HL-60/S4 treated with retinoic acid at 250 ng/mL for 4 days and 3 days (cell line): ENCODE data around the gene KARS1.
"Not testable (repeated sequence)": the region's sequence is repeated elsewhere in the genome, so short reads cannot be mapped to it uniquely, and the experiment has no call there.

Source experiments
- in situ Hi-C: fragments of 300-500 bp; cut with MboI; formaldehyde crosslinking; loops from 2 replicates; pipeline ENCODE4 v1.7.0; 2022; ENCODE audit warnings: low sequenced_read_pairs

KARS1 gene

GRCh38 chr16:75626806-75627205, 20.7 kb downstream of the KARS1 start:
- in situ Hi-C loops, result no loop called here

GRCh38 chr16:75624921-75625334, 22.5 kb downstream of the KARS1 start:
- in situ Hi-C loops, result no loop called here

DNA sequence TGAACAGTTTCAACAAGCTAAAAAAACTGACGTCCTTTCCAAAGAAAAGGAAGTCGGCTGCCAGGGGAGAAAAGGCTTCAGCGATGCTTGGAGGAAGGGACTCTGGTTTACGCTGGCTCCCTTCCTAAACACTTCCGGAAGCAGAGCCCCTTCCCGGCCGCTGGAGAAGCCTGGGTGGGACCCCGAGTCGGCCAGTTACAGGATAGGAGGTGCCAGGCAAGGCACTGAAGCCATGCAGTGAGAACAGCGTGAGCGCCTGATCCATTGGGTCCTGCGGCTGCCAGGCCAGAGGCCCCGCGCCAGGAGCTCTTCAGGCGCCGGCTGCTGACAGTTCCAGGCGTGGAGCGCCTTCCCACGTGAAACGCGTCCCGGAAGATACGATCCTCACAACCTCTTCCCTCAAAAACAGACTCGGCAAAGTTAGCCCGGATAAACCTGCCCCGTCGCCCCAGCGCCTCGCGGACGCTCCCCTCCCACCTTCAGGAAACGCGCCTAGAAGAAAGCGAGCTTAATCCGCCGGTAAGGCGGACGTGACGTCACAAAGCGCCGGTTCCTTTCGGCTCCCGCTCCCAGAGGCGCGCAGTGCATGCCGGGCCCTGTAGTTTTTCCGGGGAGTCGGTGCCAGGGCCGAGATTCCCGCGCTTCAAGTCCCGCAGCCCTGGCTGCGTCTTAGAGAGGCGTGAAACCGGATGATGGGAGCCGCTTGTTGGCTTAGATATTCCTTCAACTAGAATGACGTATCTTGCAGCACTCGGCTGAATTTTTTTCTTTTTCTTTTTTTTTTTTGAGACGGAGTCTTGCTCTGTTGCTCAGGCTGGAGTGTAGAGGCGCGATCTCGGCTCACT, 24.5 kb downstream of the KARS1 start, which contains the start of gene ADAT1:
Gene ADAT1, minus strand, starts transcription at position 521 of the 845 bp plus-strand sequence. CDS start 2,482 bp downstream, outside the sequence.
- in situ Hi-C loops, result no loop called here

DNA sequence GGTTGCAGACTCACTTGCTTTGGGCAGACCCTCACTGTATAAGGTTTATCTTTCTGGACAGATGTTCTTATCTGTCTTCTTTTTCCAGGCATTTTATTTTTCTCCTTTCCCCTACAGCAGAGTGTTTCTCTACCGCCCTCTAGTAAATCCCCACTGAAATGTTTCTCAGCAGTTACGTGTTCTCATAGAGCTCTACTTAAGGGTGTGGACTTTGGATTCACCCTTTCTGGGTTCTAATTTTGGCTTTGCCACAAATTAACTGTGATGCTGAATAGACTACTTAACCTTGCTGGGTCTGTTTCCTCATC, 26.3 kb downstream of the KARS1 start:
- in situ Hi-C loops, result no loop called here

DNA sequence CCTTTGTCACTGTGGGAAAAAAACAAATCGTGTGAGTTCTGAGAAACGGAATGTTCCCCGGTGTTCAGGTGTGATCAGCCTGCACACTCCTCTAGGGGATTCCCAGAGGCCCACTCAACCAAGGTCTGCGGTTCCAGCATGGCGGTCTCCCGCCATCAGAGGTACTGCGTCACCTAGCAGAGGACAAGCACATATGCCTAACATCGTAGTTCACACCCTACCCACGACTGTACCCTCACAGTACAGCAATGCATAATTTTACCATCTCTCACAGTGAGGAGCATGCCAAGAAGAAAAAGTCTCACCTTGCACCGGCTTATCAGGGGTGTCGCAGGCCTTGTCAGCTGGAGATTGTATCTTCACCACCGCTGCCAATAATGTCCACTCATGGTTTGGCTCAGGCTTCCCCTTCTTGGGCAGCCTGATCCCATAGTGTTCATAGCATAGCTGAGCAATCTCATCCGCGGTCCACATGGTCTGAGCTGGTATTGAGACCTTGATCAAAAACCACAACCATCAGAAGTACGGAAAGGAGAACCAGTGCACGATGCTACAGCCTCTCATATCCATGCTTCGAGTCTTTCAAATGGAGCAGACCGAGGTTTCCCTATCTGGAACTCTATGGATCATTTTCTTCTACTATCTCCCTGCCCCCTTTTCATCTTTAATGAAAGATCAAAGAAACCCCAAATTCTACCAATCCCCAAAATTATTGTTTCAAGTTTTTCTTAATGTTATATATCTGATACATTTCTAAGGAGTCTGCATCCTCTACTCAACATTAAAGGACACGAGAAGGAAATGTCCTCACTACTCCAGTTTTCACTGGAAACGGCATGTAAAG, 26.9 kb downstream of the KARS1 start:
- in situ Hi-C loops, result no loop called here

GRCh38 chr16:75618780-75619179, 28.7 kb downstream of the KARS1 start:
- in situ Hi-C loops, result no loop called here

- in situ Hi-C loops, result no loop called here
Observed at GRCh38 chr16:75617121-75617520, 30.3 kb downstream of the KARS1 start.

GRCh38 chr16:75616521-75617010, 30.9 kb downstream of the KARS1 start:
- in situ Hi-C loops, result no loop called here

DNA sequence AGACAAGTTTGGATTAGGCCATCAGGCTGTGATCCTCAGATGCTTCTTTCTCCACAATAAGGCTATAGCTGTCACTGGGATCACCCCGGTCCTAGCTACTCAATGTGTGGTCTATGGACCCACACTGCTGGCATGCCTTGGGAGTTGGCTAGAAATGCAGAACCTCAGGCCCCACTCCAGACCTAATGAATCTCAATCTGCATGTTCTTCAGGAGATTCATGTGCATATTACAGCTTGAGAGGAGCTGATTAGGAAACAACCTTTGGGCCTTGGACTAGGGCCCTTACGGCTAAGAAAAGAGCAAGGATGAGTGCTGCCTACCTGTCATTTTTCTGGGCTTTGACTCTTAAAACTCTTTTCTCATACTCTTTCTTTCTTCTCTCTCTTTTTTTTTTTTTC, 31.8 kb downstream of the KARS1 start:
- in situ Hi-C loops, result no loop called here

DNA sequence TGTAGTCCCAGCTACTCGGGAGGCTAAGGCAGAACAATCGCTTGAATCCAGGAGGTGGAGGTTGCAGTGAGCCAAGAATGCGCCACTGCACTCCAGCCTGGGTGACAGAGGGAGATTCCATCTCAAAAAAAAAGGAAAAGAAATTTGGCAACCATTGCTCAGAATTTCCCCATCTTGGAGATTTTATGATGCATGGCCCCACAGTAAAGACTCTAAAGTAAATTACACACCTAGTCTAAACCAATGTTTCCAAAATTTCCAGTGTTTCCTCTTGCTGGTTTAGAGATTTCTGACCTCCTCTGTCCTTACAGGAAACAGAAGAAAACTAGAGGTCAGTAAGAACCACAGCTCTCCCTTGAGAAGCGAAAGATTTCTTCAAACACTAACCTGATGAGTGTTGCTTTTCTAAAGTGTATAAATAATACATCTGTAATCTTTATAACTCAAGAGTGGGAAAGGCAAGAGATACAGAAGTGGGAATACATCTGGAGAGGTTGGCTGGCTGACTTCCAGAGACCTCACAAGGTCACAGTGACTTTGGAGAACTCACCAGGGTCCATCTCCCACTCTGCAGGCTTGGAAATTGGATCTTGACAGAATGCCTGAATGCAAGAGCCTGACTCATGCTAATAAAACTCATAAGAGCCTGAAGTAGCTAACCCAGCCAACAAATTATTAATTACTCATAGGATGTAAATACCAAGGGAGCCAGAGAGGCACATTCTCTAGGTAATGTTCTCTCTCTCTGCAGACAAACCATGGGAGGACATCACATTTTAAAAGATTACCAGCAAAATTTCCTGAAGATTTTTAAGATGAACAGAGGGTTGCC, 33.2 kb downstream of the KARS1 start:
- in situ Hi-C loops, result no loop called here

DNA sequence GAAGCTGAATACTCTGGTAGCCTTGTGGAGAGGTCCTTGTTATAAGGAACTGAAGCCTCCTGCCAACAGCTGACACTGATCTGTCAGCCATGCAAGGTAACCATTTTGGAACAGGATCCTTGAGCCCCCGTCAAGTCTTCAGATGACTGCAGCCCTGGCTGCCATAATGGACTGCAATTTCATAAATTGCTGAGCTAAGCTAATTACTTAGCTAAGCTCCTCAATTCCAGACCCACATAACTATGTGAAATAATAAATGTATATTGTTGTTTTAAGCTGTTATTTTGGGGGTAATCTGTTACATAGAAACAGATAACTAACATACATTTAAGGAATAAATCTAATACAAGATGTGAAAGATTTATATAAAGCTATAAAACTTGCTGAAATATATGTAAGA, 41.0 kb downstream of the KARS1 start:
- in situ Hi-C loops, result no loop called here

- in situ Hi-C loops, result no loop called here
Observed at GRCh38 chr16:75603241-75603640, 44.2 kb downstream of the KARS1 start.

GRCh38 chr16:75599452-75600277, 47.8 kb downstream of the KARS1 start:
- in situ Hi-C loops, result no loop called here

- in situ Hi-C loops, result no loop called here
Observed at GRCh38 chr16:75593825-75594820, 53.3 kb downstream of the KARS1 start.

GRCh38 chr16:75593308-75593707, 54.2 kb downstream of the KARS1 start:
- in situ Hi-C loops, result no loop called here

DNA sequence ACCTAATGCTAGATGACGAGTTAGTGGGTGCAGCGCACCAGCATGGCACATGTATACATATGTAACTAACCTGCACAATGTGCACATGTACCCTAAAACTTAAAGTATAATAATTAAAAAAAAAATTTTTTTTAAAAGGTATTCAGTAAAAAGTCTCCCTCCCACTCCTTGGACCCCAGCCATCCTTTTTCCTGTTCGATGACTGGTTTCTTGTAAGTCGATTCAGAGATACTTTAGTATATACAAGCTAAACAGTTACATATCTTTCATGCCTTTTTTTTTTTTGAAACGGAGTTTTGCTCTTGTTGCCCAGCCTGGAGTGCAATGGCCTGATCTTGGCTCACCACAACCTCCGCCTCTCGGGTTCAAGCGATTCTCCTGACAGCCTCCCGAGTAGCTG, 55.5 kb downstream of the KARS1 start:
- in situ Hi-C loops, result not testable (repeated sequence)

DNA sequence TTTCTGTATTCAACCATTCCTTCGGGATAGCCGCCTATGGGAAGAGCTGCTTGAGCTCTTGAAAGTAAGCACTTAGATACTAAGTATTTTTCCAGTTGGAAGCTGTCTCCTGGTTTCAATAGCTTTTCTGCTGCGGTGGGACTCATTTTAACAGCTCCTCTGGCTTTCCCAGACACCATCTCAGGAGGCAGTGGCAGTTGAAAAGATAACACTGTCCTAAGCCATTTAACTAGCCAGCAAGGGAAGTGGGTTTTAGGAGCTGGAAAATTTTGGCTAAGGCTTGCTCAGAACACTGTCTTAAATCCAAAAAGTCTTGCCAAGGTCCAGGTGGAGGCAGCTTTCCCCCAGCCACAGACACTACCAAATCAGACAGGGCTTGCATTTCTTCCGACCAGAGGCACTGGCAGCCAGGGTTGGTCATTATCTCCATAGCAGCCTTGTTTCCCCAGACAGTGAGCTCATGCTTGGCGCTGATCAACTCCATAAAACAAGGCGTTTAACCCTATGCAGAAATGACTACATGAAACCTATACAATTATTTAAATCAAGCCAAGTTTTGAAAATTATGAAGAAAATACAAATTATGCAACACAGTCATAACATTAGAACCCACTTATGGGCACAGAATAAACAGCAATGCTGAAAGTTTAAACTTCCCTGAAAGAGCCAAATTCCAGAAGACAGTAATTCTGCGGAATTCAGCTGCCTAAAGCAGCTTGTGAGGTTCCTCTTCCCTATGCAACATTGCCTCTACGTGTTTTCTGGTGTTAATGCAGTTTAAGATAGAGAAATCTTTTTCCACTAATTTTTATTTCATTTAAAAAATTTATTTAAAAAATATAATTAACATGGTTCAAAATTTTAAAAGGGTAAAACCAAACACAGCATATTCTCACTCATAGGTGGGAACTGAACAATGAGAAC, 56.3 kb downstream of the KARS1 start:
- in situ Hi-C loops, result no loop called here

DNA sequence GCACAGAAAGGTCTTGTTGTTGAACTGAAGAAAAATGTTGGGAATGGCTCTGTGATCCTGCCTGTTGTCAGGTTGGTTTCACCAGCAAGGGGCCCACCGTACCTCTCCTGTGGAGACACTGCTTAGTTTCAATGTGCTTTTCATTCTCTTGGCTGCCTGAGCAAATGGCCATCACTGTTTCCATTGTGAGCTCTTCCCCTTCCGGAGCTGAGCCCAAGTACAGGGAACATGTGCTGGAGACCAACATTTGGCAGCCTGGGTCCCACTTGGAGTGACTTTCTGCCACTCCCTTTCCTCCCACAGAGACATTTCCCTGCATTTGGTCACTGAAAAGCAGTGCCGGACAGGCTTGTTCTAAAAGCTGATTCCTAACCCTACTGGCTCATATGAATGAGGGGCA, 58.2 kb downstream of the KARS1 start:
- in situ Hi-C loops, result no loop called here
